H1 (cell line): ENCODE results near the gene IRS1. TPM values are rescaled to one million over a fixed set of nuclear protein-coding genes. Genes with fewer than 3 reads are reported as not detected.

Experiments used
- CTCF ChIA-PET: fragments of 300-600 bp; sonication (Branson Sonifier 250); formaldehyde crosslinking; loops from one replicate; lab custom pipeline; 2021; ENCODE audit not compliant: partially characterized antibody; lab: Charles Lee
- POLR2A ChIA-PET: fragments of 300-600 bp; sonication (Branson Sonifier 250); formaldehyde crosslinking; loops from one replicate; lab custom pipeline; 2021; ENCODE audit warnings: inconsistent platforms; ENCODE audit not compliant: partially characterized antibody; lab: Charles Lee
- DNase-seq, 2 experiments: peaks; one replicate each; pipeline versions ENCODE4 v3.0.0 to v3.0.0-alpha.2; 2010 to 2022; ENCODE audit warnings: low spot score in 2 of 2, low read depth in 1 of 2, mixed read lengths in 1 of 2
- FAIRE-seq: peaks from 2 replicates; lab custom pipeline; 2011; peaks lifted over from hg19 to GRCh38; lab: Jason Lieb, UNC
- H2AFZ ChIP-seq: 2 replicates; pipeline ENCODE4 v1.8.1; 2012; ENCODE audit warnings: low read length, inconsistent platforms
- H2AK5ac ChIP-seq: 2 replicates; pipeline ENCODE4 v1.6.1; 2013; ENCODE audit warnings: low read depth, low read length
- H2BK120ac ChIP-seq: replicated peaks from 2 replicates; pipeline ENCODE3; 2013; ENCODE audit warnings: low read depth, low read length, inconsistent platforms
- H2BK12ac ChIP-seq: 2 replicates; pipeline ENCODE4 v1.6.1; 2013; ENCODE audit warnings: low read depth, low read length
- H2BK15ac ChIP-seq: 2 replicates; pipeline ENCODE4 v1.6.1; 2013; ENCODE audit warnings: low read length
- H2BK20ac ChIP-seq: 2 replicates; pipeline ENCODE4 v1.6.1; 2013; ENCODE audit warnings: low read length
- H2BK5ac ChIP-seq: 2 replicates; pipeline ENCODE4 v1.6.1; 2013; ENCODE audit warnings: low read depth, low read length
- H3K14ac ChIP-seq: 2 replicates; pipeline ENCODE4 v1.6.1; 2013; ENCODE audit warnings: inconsistent platforms; ENCODE audit not compliant: insufficient read length
- H3K18ac ChIP-seq: 2 replicates; pipeline ENCODE4 v1.6.1; 2013; ENCODE audit warnings: low read length; ENCODE audit errors: extremely low read depth
- H3K23ac ChIP-seq: 2 replicates; pipeline ENCODE4 v1.6.1; 2013; ENCODE audit warnings: inconsistent platforms; ENCODE audit not compliant: insufficient read length
- H3K23me2 ChIP-seq: 2 replicates; pipeline ENCODE4 v1.6.1; 2013; ENCODE audit warnings: low read depth, low read length
- H3K27ac ChIP-seq: 2 replicates; pipeline ENCODE4 v1.6.1; 2011; ENCODE audit warnings: low read depth, low read length, inconsistent platforms
- H3K27me3 ChIP-seq, 4 experiments: replicated peaks in 1 of 4; 1 replicate in 1 of 4; 2 replicates in 3 of 4; pipeline versions ENCODE4 v1.6.1 to v1.8.1; 2011 to 2013; ENCODE audit warnings: low read length in 3 of 4, mild to moderate bottlenecking in 3 of 4, inconsistent platforms in 2 of 4, mixed read lengths in 2 of 4, moderate library complexity in 1 of 4; ENCODE audit not compliant: control insufficient read depth in 3 of 4, insufficient read depth in 3 of 4; ENCODE audit errors: extremely low read depth in 1 of 4
- H3K36me3 ChIP-seq, 4 experiments: 2 replicates each; pipeline versions ENCODE4 v1.6.1 to v1.8.1; 2011 to 2013; ENCODE audit warnings: mild to moderate bottlenecking in 4 of 4, low read length in 3 of 4, moderate library complexity in 2 of 4, control low read depth in 1 of 4, inconsistent platforms in 1 of 4; ENCODE audit not compliant: insufficient read depth in 4 of 4, control insufficient read depth in 2 of 4
- H3K4ac ChIP-seq: replicated peaks from 2 replicates; pipeline ENCODE3; 2013; ENCODE audit warnings: low read length, low read depth, mixed read lengths, inconsistent platforms; ENCODE audit not compliant: insufficient read length
- H3K4me1 ChIP-seq, 4 experiments: replicated peaks in 1 of 4; 1 replicate in 1 of 4; 2 replicates in 3 of 4; pipeline versions ENCODE4 v1.6.1 to v1.8.1; 2011 to 2013; ENCODE audit warnings: low read length in 3 of 4, inconsistent platforms in 2 of 4, mixed read lengths in 1 of 4; ENCODE audit not compliant: insufficient read depth in 4 of 4, control insufficient read depth in 3 of 4
- H3K4me2 ChIP-seq, 2 experiments: 2 replicates each; pipeline versions ENCODE4 v1.6.1 to v1.8.1; 2011 to 2013; ENCODE audit warnings: low read depth in 2 of 2, low read length in 2 of 2, control low read depth in 1 of 2, inconsistent platforms in 1 of 2, mild to moderate bottlenecking in 1 of 2; ENCODE audit not compliant: insufficient read depth in 1 of 2
- H3K4me3 ChIP-seq, 4 experiments: fragments of 200-600, 300-600 bp in 1 of 4; sonication (generic), shearing (Covaris generic), sonication (Bioruptor Twin) in 1 of 4; 2 replicates each; pipeline versions ENCODE4 v1.5.1 to v1.8.1; 2011 to 2016; ENCODE audit warnings: low read length in 4 of 4, low read depth in 3 of 4, control low read depth in 2 of 4, inconsistent platforms in 2 of 4, mild to moderate bottlenecking in 2 of 4, mixed read lengths in 1 of 4, moderate library complexity in 1 of 4; ENCODE audit not compliant: insufficient read depth in 2 of 4; ENCODE audit errors: extremely low read depth in 1 of 4
- H3K56ac ChIP-seq: replicated peaks from 2 replicates; pipeline ENCODE3; 2013; ENCODE audit warnings: low read depth, mild to moderate bottlenecking, mixed read lengths, low read length, inconsistent platforms; ENCODE audit not compliant: insufficient read length
- H3K79me1 ChIP-seq: 2 replicates; pipeline ENCODE4 v1.6.1; 2013; ENCODE audit warnings: low read depth, low read length, control low read depth
- H3K79me2 ChIP-seq, 2 experiments: 2 replicates each; pipeline versions ENCODE4 v1.6.1 to v1.8.1; 2012 to 2013; ENCODE audit warnings: low read length in 2 of 2, mild to moderate bottlenecking in 2 of 2, inconsistent platforms in 1 of 2; ENCODE audit not compliant: insufficient read depth in 2 of 2, control insufficient read depth in 1 of 2
- H3K9ac ChIP-seq, 4 experiments: replicated peaks in 1 of 4; 1 replicate in 1 of 4; 2 replicates in 3 of 4; pipeline versions ENCODE4 v1.6.1 to v1.8.1; 2011 to 2013; ENCODE audit warnings: low read depth in 3 of 4, low read length in 3 of 4, control low read depth in 2 of 4, mild to moderate bottlenecking in 2 of 4, moderate library complexity in 2 of 4, inconsistent platforms in 1 of 4; ENCODE audit errors: extremely low read depth in 1 of 4
- H3K9me3 ChIP-seq, 2 experiments: 2 replicates each; pipeline versions ENCODE4 v1.6.1 to v1.8.1; 2012 to 2013; ENCODE audit warnings: mild to moderate bottlenecking in 2 of 2, moderate library complexity in 2 of 2, control low read depth in 1 of 2, inconsistent platforms in 1 of 2, low read depth in 1 of 2, low read length in 1 of 2, mixed read lengths in 1 of 2; ENCODE audit not compliant: insufficient read depth in 2 of 2
- H4K20me1 ChIP-seq, 2 experiments: replicated peaks in 1 of 2; 2 replicates each; pipeline versions ENCODE3 to v1.8.1; 2011 to 2013; ENCODE audit warnings: inconsistent platforms in 2 of 2, low read length in 2 of 2, mild to moderate bottlenecking in 1 of 2; ENCODE audit not compliant: insufficient read depth in 2 of 2, control insufficient read depth in 1 of 2
- H4K5ac ChIP-seq: 2 replicates; pipeline ENCODE4 v1.6.1; 2013; ENCODE audit warnings: low read length, low read depth, mixed read lengths, inconsistent platforms; ENCODE audit not compliant: insufficient read length
- H4K8ac ChIP-seq: 2 replicates; pipeline ENCODE4 v1.8.0; 2013; ENCODE audit warnings: mild to moderate bottlenecking, moderate library complexity, low read length, inconsistent platforms; ENCODE audit not compliant: insufficient read depth; ENCODE audit errors: extremely low read depth
- H4K91ac ChIP-seq: replicated peaks from 2 replicates; pipeline ENCODE3; 2013; ENCODE audit warnings: low read length, mixed read lengths, inconsistent platforms; ENCODE audit not compliant: insufficient read length
- HDAC2 ChIP-seq, 2 experiments: fragments of 300-600 bp in 1 of 2; sonication (generic) in 1 of 2; IDR thresholded peaks; 2 replicates each; pipeline ENCODE4 v1.6.1; 2011 to 2012; ENCODE audit warnings: low read depth in 2 of 2, low read length in 2 of 2, mild to moderate bottlenecking in 2 of 2, moderate library complexity in 2 of 2, borderline replicate concordance in 1 of 2, inconsistent platforms in 1 of 2
- RFX5 ChIP-seq: IDR thresholded peaks from 2 replicates; pipeline ENCODE4 v1.6.1; 2011; ENCODE audit warnings: low read depth, low read length, improper control_type of control experiment, borderline replicate concordance
- RNF2 ChIP-seq: fragments of 200-900, 300-1000 bp; sonication (generic); IDR thresholded peaks from 2 replicates; pipeline ENCODE4 v1.7.1; 2016; ENCODE audit warnings: borderline replicate concordance, low read depth, mild to moderate bottlenecking, antibody characterized with exemption, low read length; ENCODE audit not compliant: poor library complexity, severe bottlenecking; ENCODE audit errors: missing control alignments
- SIRT6 ChIP-seq: IDR thresholded peaks from one replicate; pipeline ENCODE4 v1.7.1; 2012; ENCODE audit warnings: low read length, inconsistent platforms
- TAF7 ChIP-seq: optimal IDR thresholded peaks from 2 replicates; pipeline ENCODE3; 2011; ENCODE audit warnings: low read depth, mild to moderate bottlenecking, inconsistent platforms, low read length, moderate library complexity, borderline replicate concordance
- TBP ChIP-seq: IDR thresholded peaks from 2 replicates; pipeline ENCODE4 v1.6.1; 2011; ENCODE audit warnings: low read depth, low read length, improper control_type of control experiment
- WGBS, 2 experiments: shearing (Covaris generic) in 1 of 2; methylation state at CpG; one replicate each; pipeline versions ENCODE4 v1.1.6 to v1.1.7; 2013 to 2015; ENCODE audit warnings: low lambda C conversion rate in 2 of 2, mixed read lengths in 2 of 2, inconsistent platforms in 1 of 2, low coverage in 1 of 2, missing lambda C conversion rate in 1 of 2; ENCODE audit not compliant: insufficient replicate concordance in 2 of 2, insufficient coverage in 1 of 2, insufficient read length in 1 of 2; ENCODE audit errors: extremely low coverage in 1 of 2, missing lambda C conversion rate in 1 of 2; 5-methylcytosine and 5-hydroxymethylcytosine counted together
- polyA plus RNA-seq, 7 experiments: library from polyadenylated mRNA; depleted of rRNA in 3 of 7; stranded (reverse) in 5 of 7; unstranded in 2 of 7; fragments of >200 nt in 5 of 7; fragments of 200-250 nt in 2 of 7; gene quantifications; 1 replicate in 5 of 7; 2 replicates in 1 of 7; 4 replicates in 1 of 7; pipeline versions ENCODE4 v1.2.1 to v1.2.3, GENCODE V29; 2011 to 2013; ENCODE audit warnings: missing spikeins in 2 of 7, mixed read lengths in 2 of 7
- total RNA-seq: library from RNA; stranded (reverse); fragmentation: NEBNext Ultra II Directional; extraction: Animal tissue kit (Norgen Biotek cat#: 25700); gene quantifications from 2 replicates; pipeline ENCODE4 v1.2.1, GENCODE V29; 2021

IRS1 gene
- total and polyA plus RNA-seq, 2 of the 8 experiments (the other 6 are each of a cell fraction or from before 2014, with no cell fraction given) = 9.1 to 26.9 TPM

GRCh38 chr2:226794751-226795171 lies 4.9 kb downstream of the IRS1 start:
- no peak overlapping the region for H3K27ac ChIP-seq
- H3K79me1 ChIP-seq = 0 out of 2 replicates have a peak, but pooled peaks cover 3% of the 10 kb centered on the region
- no peaks in the 10 kb centered on the region for H3K27me3 ChIP-seq
- H3K4me2 ChIP-seq = peak overlapping the region; percentile 58 to 95
- peaks cover 6 to 15% of the 10 kb centered on the region in 2 experiments for H4K20me1 ChIP-seq
- H2AK5ac ChIP-seq = no peak overlapping the region
- H3K9ac ChIP-seq = no peak overlapping the region
- H4K8ac ChIP-seq = no peak overlapping the region
- peaks cover 0 to 3% of the 10 kb centered on the region in 2 experiments; a peak in 1 of 4 replicates for H3K9me3 ChIP-seq
- 58% methylated on average over 9 of the region's 9 CpGs; no CpG with 5 or more reads in 1 of the 2 experiments for WGBS, 2 experiments
- no peak overlapping the region for H3K14ac ChIP-seq
- H3K4me3 ChIP-seq = peak overlapping the region in 3 of 4 experiments; percentile 11 to 59 (median 17); a peak in 5 of 8 replicates
- DNase-seq (no peak), FAIRE-seq (no peak)
- peaks cover 15% of the 10 kb centered on the region; the same call in 1 of the 2 replicates for H3K23me2 ChIP-seq
- H3K56ac ChIP-seq = no peak overlapping the region
- no peak overlapping the region for H3K23ac ChIP-seq
- H3K79me2 ChIP-seq = peaks cover 0 to 68% of the 10 kb centered on the region in 2 experiments
- H4K91ac ChIP-seq = no peak overlapping the region
- no peak overlapping the region for H4K5ac ChIP-seq
- POLR2A ChIA-PET = interaction anchor here (1.6 kb wide), 1 partner anchor 41 kb away, joined by 4 read pairs; the partner anchor contains the start of gene RHBDD1
- no peak for TF ChIP-seq HDAC2 (IDR thresholded peaks at IDR 0.05; ENCODE audit: borderline replicate concordance in 1 of 2, low read depth in 2 of 2, low read length in 2 of 2)
- no peak for TF ChIP-seq SIRT6
- TF ChIP-seq TBP = no peak
- TF ChIP-seq TAF7 = no peak
- no peak for TF ChIP-seq RFX5
- TF ChIP-seq RNF2 = no peak
- no peak overlapping the region for H2BK20ac ChIP-seq
- CTCF ChIA-PET = interaction anchor here (1.0 to 1.6 kb wide), 3 partner anchors 16 to 142 kb away, joined by 3 read pairs; no protein-coding TSS in a partner anchor
- H3K18ac ChIP-seq = no peak overlapping the region
- no peak overlapping the region for H2BK120ac ChIP-seq
- peaks cover 10 to 28% (median 22%) of the 10 kb centered on the region in 4 experiments for H3K4me1 ChIP-seq
- peaks cover 0 to 30% (median 9%) of the 10 kb centered on the region in 4 experiments; a peak in 4 of 8 replicates for H3K36me3 ChIP-seq
- no peak overlapping the region for H2AFZ ChIP-seq
- no peak overlapping the region for H2BK5ac ChIP-seq
- no peak overlapping the region for H2BK12ac ChIP-seq
- H2BK15ac ChIP-seq = no peak overlapping the region
- no peak overlapping the region for H3K4ac ChIP-seq
